Sigmoid colon (tissue), 7 donors: Measurements from ENCODE around the gene CALML6. TPM values are rescaled to one million over a fixed set of nuclear protein-coding genes. Genes with fewer than 3 reads are reported as not detected.

Experiments
- DNase-seq: peaks from one replicate; pipeline ENCODE4 v3.0.0-alpha.2; 2019
- H3K27ac ChIP-seq, 4 donors: fragments of 200-600 bp; sonication (generic); one replicate each; pipeline ENCODE4 v1.5.1; 2016 to 2019; ENCODE audit warnings: mild to moderate bottlenecking in 1 of 4
- H3K27me3 ChIP-seq, 3 donors: fragments of 200-600 bp; sonication (generic); one replicate each; pipeline ENCODE4 v1.5.1; 2019; ENCODE audit warnings: mild to moderate bottlenecking in 1 of 3
- H3K36me3 ChIP-seq, 4 donors: fragments of 200-600 bp; sonication (generic); one replicate each; pipeline ENCODE4 v1.5.1; 2016 to 2019
- H3K4me1 ChIP-seq, 4 donors: fragments of 200-600 bp; sonication (generic); one replicate each; pipeline ENCODE4 v1.5.1; 2017 to 2019
- H3K4me3 ChIP-seq, 4 donors: fragments of 200-600 bp; sonication (generic); one replicate each; pipeline ENCODE4 v1.5.1; 2017 to 2019; ENCODE audit warnings: mild to moderate bottlenecking in 2 of 4, moderate library complexity in 1 of 4
- H3K9me3 ChIP-seq, 4 donors: fragments of 200-600 bp in 3 of 4; sonication (generic) in 3 of 4; one replicate each; pipeline versions ENCODE4 v1.5.1 to v1.6.1; 2013 to 2019
- EP300 ChIP-seq, 4 donors: sonication (generic); formaldehyde crosslinking; IDR thresholded peaks; one replicate each; pipeline ENCODE4 v1.6.1; 2017; ENCODE audit warnings: antibody characterized with exemption in 4 of 4
- POLR2A ChIP-seq, 2 donors: fragments of 450-650 bp; IDR thresholded peaks; one replicate each; pipeline ENCODE4 v1.6.1; 2016; ENCODE audit warnings: antibody characterized with exemption in 2 of 2, mild to moderate bottlenecking in 2 of 2, moderate library complexity in 2 of 2
- POLR2AphosphoS5 ChIP-seq, 4 donors: sonication (generic); formaldehyde crosslinking; IDR thresholded peaks; one replicate each; pipeline ENCODE4 v1.6.1; 2017; ENCODE audit warnings: antibody characterized with exemption in 4 of 4
- WGBS, 2 donors: extraction: QIAGEN DNeasy Blood & Tissue Kit; methylation state at CpG; one replicate each; pipeline ENCODE4 v1.1.7; 2013; 5-methylcytosine and 5-hydroxymethylcytosine counted together
- intact Hi-C: fragments of 100-400 bp; cut with DNase I; formaldehyde crosslinking; loops from one replicate; pipeline ENCODE4 v1.15.1; 2023
- polyA plus RNA-seq, 3 donors: library from polyadenylated mRNA; stranded (reverse); fragments of 200-250 nt; gene quantifications; one replicate each; pipeline ENCODE4 v1.2.3, GENCODE V29; 2013
- total RNA-seq, 4 donors: library from RNA; depleted of rRNA; stranded (reverse); fragments of >200 nt; gene quantifications; one replicate each; pipeline ENCODE4 v1.1.0, GENCODE V29; 2016
- TF ChIP-seq, protein P1 (sequence below), 4 experiments: fragments of 450-650 bp in 3 of 4; fragments of 200-600 bp in 1 of 4; IDR thresholded peaks; one replicate each; pipeline ENCODE4 v1.5.1; 2016 to 2019; ENCODE audit warnings: antibody characterized with exemption in 4 of 4, mild to moderate bottlenecking in 3 of 4, moderate library complexity in 2 of 4
- donor health status: healthy with polysubstance abuse.
- donor health status: Bipolar disorder and iron deficiency.
- donor health status: healthy.

CALML6 gene
- total and polyA plus RNA-seq, 7 donors = 0.36 TPM; not detected in 5

GRCh38 chr1:1903224-1903623 is 11.8 kb upstream of the CALML6 start:
- whole genome bisulfite sequencing, 2 donors = 89 to 98% methylated on average over 12 of the region's 12 CpGs
- Histone ChIP-seq H3K27ac (no peak overlapping the region), H3K36me3 (no peaks in the 10 kb centered on the region), H3K4me3 (no peak overlapping the region), H3K9me3 (no peaks in the 10 kb centered on the region), H3K27me3 (peaks cover 0 to 2% (median 0%) of the 10 kb centered on the region in 3 donors), H3K4me1 (peaks cover 0 to 19% (median 11%) of the 10 kb centered on the region in 4 donors)
- intact Hi-C loops = no loop called here
- DNase-seq = no peak
- TF ChIP-seq, protein P1, sequence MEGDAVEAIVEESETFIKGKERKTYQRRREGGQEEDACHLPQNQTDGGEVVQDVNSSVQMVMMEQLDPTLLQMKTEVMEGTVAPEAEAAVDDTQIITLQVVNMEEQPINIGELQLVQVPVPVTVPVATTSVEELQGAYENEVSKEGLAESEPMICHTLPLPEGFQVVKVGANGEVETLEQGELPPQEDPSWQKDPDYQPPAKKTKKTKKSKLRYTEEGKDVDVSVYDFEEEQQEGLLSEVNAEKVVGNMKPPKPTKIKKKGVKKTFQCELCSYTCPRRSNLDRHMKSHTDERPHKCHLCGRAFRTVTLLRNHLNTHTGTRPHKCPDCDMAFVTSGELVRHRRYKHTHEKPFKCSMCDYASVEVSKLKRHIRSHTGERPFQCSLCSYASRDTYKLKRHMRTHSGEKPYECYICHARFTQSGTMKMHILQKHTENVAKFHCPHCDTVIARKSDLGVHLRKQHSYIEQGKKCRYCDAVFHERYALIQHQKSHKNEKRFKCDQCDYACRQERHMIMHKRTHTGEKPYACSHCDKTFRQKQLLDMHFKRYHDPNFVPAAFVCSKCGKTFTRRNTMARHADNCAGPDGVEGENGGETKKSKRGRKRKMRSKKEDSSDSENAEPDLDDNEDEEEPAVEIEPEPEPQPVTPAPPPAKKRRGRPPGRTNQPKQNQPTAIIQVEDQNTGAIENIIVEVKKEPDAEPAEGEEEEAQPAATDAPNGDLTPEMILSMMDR (IDR thresholded peaks at IDR 0.05) = no peak
- TF ChIP-seq EP300 (IDR thresholded peaks at IDR 0.05) = no peak
- no peak for TF ChIP-seq POLR2A (IDR thresholded peaks at IDR 0.05)
- TF ChIP-seq POLR2AphosphoS5 (IDR thresholded peaks at IDR 0.05) = no peak

DNA sequence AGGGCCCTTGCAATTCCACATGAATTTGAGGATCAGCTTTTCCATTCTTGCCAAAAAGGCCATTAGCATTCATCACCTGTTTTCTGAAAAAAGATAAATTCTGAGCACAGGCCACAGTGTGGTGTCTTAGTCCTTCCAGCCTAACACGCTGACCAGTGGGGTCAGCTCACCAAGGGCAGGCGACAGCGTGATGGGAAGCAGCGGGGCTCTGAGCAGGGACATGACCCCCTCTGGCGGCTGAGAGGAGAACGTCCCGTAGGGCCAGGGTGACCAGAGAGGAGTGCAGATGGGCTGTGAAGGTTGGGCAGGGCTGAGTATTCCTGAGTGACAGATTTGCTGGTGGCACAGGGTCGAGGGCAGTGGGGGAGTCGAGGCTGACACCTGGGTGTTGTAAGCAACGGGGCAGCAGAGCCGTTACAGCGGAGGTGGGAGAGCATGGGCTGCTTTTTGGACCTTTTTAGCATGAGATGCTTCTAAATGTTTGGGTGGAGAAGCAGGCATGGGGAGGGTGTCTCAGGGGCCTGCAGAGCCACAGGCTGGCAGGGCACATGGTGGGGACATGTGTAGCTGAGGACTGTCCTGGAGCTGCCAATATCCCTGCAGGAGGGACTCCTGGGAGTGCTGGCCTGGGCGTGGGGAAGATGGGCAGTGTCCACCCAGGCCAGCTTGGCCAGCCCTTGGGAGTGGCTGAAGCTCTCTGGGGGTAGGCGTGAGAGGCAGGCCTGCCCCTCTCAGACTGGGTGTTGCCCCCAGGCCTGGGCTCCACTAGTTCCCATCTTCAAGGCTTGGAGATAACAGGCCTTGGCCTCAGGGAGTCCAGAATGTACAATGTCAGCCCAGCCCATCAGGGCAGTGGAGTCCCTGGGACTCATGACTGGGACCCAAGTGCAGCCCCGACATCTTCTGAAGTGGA is 8.6 kb upstream of the CALML6 start:
- Histone ChIP-seq H3K27ac (peak overlapping the region; percentile 36 to 56 (median 39)), H3K4me3 (no peak overlapping the region), H3K4me1 (peaks cover 0 to 31% (median 22%) of the 10 kb centered on the region in 4 donors), H3K27me3 (no peaks in the 10 kb centered on the region), H3K9me3 (no peaks in the 10 kb centered on the region), H3K36me3 (no peaks in the 10 kb centered on the region)
- intact Hi-C loops = loop anchor here (5.0 kb wide), 2 partner anchors 214 to 394 kb away; partner anchors contain the start of genes ATAD3A and SLC35E2B
- TF ChIP-seq POLR2A (IDR thresholded peaks at IDR 0.05) (no peak), POLR2AphosphoS5 (IDR thresholded peaks at IDR 0.05) (peak in 2 of 4 donors; percentile 29 to 37), EP300 (IDR thresholded peaks at IDR 0.05) (no peak)
- TF ChIP-seq, protein P1 (IDR thresholded peaks at IDR 0.05) = peak; percentile 86 to 96 (median 91)
- WGBS, 2 donors = 21 to 27% methylated on average over 15 of the region's 15 CpGs
- peak; percentile 94 for DNase-seq

- Histone ChIP-seq H3K27me3 (no peaks in the 10 kb centered on the region), H3K4me3 (no peak overlapping the region), H3K36me3 (no peaks in the 10 kb centered on the region), H3K27ac (no peak overlapping the region), H3K9me3 (no peaks in the 10 kb centered on the region), H3K4me1 (peaks cover 0 to 31% (median 22%) of the 10 kb centered on the region in 4 donors)
- no peak for TF ChIP-seq EP300 (IDR thresholded peaks at IDR 0.05)
- TF ChIP-seq, protein P1 (IDR thresholded peaks at IDR 0.05) = no peak
- TF ChIP-seq POLR2AphosphoS5 (IDR thresholded peaks at IDR 0.05) = no peak
- TF ChIP-seq POLR2A (IDR thresholded peaks at IDR 0.05) = no peak
- DNase-seq = no peak
- intact Hi-C loops = loop anchor here (5.0 kb wide), 2 partner anchors 215 to 395 kb away; partner anchors contain the start of genes ATAD3A and SLC35E2B
- 62 to 75% methylated on average over 8 of the region's 8 CpGs for WGBS, 2 donors
These were observed 7.8 kb upstream of the CALML6 start for GRCh38 chr1:1907098-1907736.

DNA sequence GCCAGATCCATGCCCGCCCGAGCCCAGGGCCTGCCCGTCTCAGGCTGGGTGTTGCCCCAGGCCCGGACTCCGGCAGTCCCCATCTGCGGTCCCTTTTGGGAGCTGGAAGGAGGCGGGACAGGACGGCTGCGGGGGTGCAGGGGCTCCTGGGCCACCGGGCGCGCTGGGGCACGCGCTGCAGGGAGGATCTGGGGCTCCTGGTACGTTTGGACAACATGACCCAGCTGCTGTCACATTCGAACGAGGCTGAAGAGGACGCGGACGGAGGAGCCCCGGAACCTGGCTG is 6.6 kb upstream of the CALML6 start:
- WGBS, 2 donors = 6% methylated on average over 21 of the region's 21 CpGs
- H3K27ac ChIP-seq = peak overlapping the region; percentile 86 to 95 (median 92)
- H3K9me3 ChIP-seq = no peaks in the 10 kb centered on the region
- H3K36me3 ChIP-seq = no peaks in the 10 kb centered on the region
- peak overlapping the region; percentile 49 to 86 (median 66) for H3K4me3 ChIP-seq
- intact Hi-C loops = loop anchor here (2.0 to 5.0 kb wide), 4 partner anchors 18 to 396 kb away; partner anchors contain the start of genes ATAD3A, GNB1, NADK and SLC35E2B
- TF ChIP-seq POLR2A (IDR thresholded peaks at IDR 0.05) = no peak
- TF ChIP-seq, protein P1 (IDR thresholded peaks at IDR 0.05) = no peak
- TF ChIP-seq POLR2AphosphoS5 (IDR thresholded peaks at IDR 0.05) = no peak
- no peak for TF ChIP-seq EP300 (IDR thresholded peaks at IDR 0.05)
- peak; percentile 81 for DNase-seq
- H3K4me1 ChIP-seq = peaks cover 0 to 31% (median 22%) of the 10 kb centered on the region in 4 donors
- no peaks in the 10 kb centered on the region for H3K27me3 ChIP-seq
